Caco-2 (cell line): ENCODE data around the gene ZNRF3. TPM values are rescaled to one million over a fixed set of nuclear protein-coding genes. Genes with fewer than 3 reads are reported as not detected.

Experiments used
- BruUV-seq: library from RNA; stranded (reverse); fragments of 400-500 nt; replicated peaks from 2 replicates; lab custom pipeline; 2021; lab: Mats Ljungman, UMichigan
- CTCF ChIA-PET: fragments of 300-600 bp; sonication (Branson Sonifier 250); formaldehyde crosslinking; loops from one replicate; lab custom pipeline; 2022; ENCODE audit warnings: antibody characterized with exemption; lab: Charles Lee
- POLR2A ChIA-PET: fragments of 300-600 bp; sonication (Branson Sonifier 250); formaldehyde crosslinking; loops from one replicate; lab custom pipeline; 2022; ENCODE audit warnings: antibody characterized with exemption; lab: Charles Lee
- DNase-seq, 2 experiments: peaks; one replicate each; pipeline versions ENCODE4 v3.0.0 to v3.0.0-alpha.2; 2020 to 2022
- H3K27me3 ChIP-seq: replicated peaks from 2 replicates; pipeline ENCODE4 v1.6.0; 2011; ENCODE audit warnings: low read length; ENCODE audit not compliant: control insufficient read depth, insufficient read depth
- H3K36me3 ChIP-seq: 2 replicates; pipeline ENCODE4 v1.5.1; 2011; ENCODE audit warnings: low read length; ENCODE audit not compliant: control insufficient read depth, insufficient read depth
- H3K4me1 ChIP-seq: fragments of 250-450 bp; sonication (Bioruptor Pico); 2 replicates; pipeline ENCODE4 v1.5.1; 2020; ENCODE audit warnings: mild to moderate bottlenecking
- H3K4me3 ChIP-seq: 2 replicates; pipeline ENCODE4 v1.5.1; 2011; ENCODE audit warnings: low read depth, mild to moderate bottlenecking, control low read depth, low read length
- H3K9me3 ChIP-seq: fragments of 250-450 bp; sonication (Bioruptor Pico); 2 replicates; pipeline ENCODE4 v1.5.1; 2020; ENCODE audit warnings: mild to moderate bottlenecking, moderate library complexity
- H3K27ac Mint-ChIP-seq: one replicate; pipeline ENCODE4 v1.8.0; 2022; ENCODE audit warnings: mixed read lengths; ENCODE audit not compliant: unreplicated experiment
- H3K27me3 Mint-ChIP-seq: one replicate; pipeline ENCODE4 v1.8.0; 2022; ENCODE audit warnings: mixed read lengths; ENCODE audit not compliant: insufficient read depth, unreplicated experiment
- H3K36me3 Mint-ChIP-seq: one replicate; pipeline ENCODE4 v1.8.0; 2022; ENCODE audit warnings: mild to moderate bottlenecking, mixed read lengths; ENCODE audit not compliant: insufficient read depth, unreplicated experiment
- H3K4me1 Mint-ChIP-seq: one replicate; pipeline ENCODE4 v1.8.0; 2022; ENCODE audit warnings: low read depth, mixed read lengths; ENCODE audit not compliant: unreplicated experiment
- H3K4me3 Mint-ChIP-seq: one replicate; pipeline ENCODE4 v1.8.0; 2022; ENCODE audit warnings: mild to moderate bottlenecking, moderate library complexity, mixed read lengths; ENCODE audit not compliant: unreplicated experiment
- H3K9me3 Mint-ChIP-seq: one replicate; pipeline ENCODE4 v1.8.0; 2022; ENCODE audit warnings: mixed read lengths; ENCODE audit not compliant: unreplicated experiment
- CTCF ChIP-seq, 2 experiments: fragments of 200-600 bp in 1 of 2; IDR thresholded peaks; 1 replicate in 1 of 2; 2 replicates in 1 of 2; pipeline versions ENCODE4 v1.5.1 to v1.8.0; 2011 to 2022; ENCODE audit warnings: antibody characterized with exemption in 1 of 2, control low read depth in 1 of 2, inconsistent platforms in 1 of 2, low read depth in 1 of 2, low read length in 1 of 2, mild to moderate bottlenecking in 1 of 2, moderate library complexity in 1 of 2; ENCODE audit not compliant: insufficient read depth in 1 of 2, severe bottlenecking in 1 of 2, unreplicated experiment in 1 of 2
- intact Hi-C: fragments of 100-400 bp; cut with micrococcal nuclease; formaldehyde crosslinking; loops from one replicate; pipeline ENCODE4 v1.10.0; 2022; ENCODE audit not compliant: unreplicated experiment
- total RNA-seq: library from RNA; stranded (reverse); gene quantifications from 2 replicates; pipeline ENCODE4 v1.2.3, GENCODE V29; 2022

The ZNRF3 gene
- total RNA-seq, 1 experiment from 2014 or later, result 41.1 TPM

GRCh38 chr22:28846994-28847393 lies 36.4 kb upstream of the ZNRF3 start:
- Mint-ChIP-seq H3K4me1 (no peaks in the 10 kb centered on the region), H3K27ac (no peak overlapping the region), H3K4me3 (no peak overlapping the region), H3K36me3 (no peaks in the 10 kb centered on the region), H3K9me3 (no peaks in the 10 kb centered on the region), H3K27me3 (no peaks in the 10 kb centered on the region)
- H3K36me3 ChIP-seq, result no peaks in the 10 kb centered on the region
- H3K27me3 ChIP-seq, result no peaks in the 10 kb centered on the region
- no peak overlapping the region for H3K4me3 ChIP-seq
- intact Hi-C loops, result no loop called here
- 0 out of 2 replicates have a peak, but pooled peaks cover 9% of the 10 kb centered on the region for H3K9me3 ChIP-seq
- CTCF ChIA-PET, result no interaction called here
- no peak for TF ChIP-seq CTCF (IDR thresholded peaks at IDR 0.05; ENCODE audit: insufficient read depth in 1 of 2, low read depth in 1 of 2, low read length in 1 of 2, severe bottlenecking in 1 of 2, unreplicated experiment in 1 of 2)
- POLR2A ChIA-PET, result no interaction called here
- no peaks in the 10 kb centered on the region for H3K4me1 ChIP-seq
- no TSS peak for BruUV-seq
- DNase-seq, result no peak

- CTCF ChIA-PET, result interaction anchor here (0.5 to 1.7 kb wide), 12 partner anchors 10 to 390 kb away, joined by 3 to 27 read pairs (median 4); partner anchors contain the start of gene ZNRF3
- POLR2A ChIA-PET, result no interaction called here
- Histone ChIP-seq H3K4me1 (peaks cover 10% of the 10 kb centered on the region), H3K27me3 (no peaks in the 10 kb centered on the region), H3K9me3 (no peaks in the 10 kb centered on the region), H3K4me3 (no peak overlapping the region), H3K36me3 (no peaks in the 10 kb centered on the region)
- no TSS peak for BruUV-seq
- peak; percentile 52 to 73 for DNase-seq
- Mint-ChIP-seq H3K36me3 (no peaks in the 10 kb centered on the region), H3K4me1 (peaks cover 10% of the 10 kb centered on the region), H3K27ac (no peak overlapping the region), H3K4me3 (no peak overlapping the region), H3K27me3 (no peaks in the 10 kb centered on the region), H3K9me3 (no peaks in the 10 kb centered on the region)
- intact Hi-C loops, result loop anchor here (1.0 to 10.0 kb wide), 5 partner anchors 31 to 389 kb away; no protein-coding TSS in a partner anchor
- peak; percentile 89 to 91 for TF ChIP-seq CTCF (IDR thresholded peaks at IDR 0.05; ENCODE audit: insufficient read depth in 1 of 2, low read depth in 1 of 2, low read length in 1 of 2, severe bottlenecking in 1 of 2, unreplicated experiment in 1 of 2)
Observed at GRCh38 chr22:28855355-28856094, 27.8 kb upstream of the ZNRF3 start.

GRCh38 chr22:28856095-28856455 lies 27.3 kb upstream of the ZNRF3 start:
- BruUV-seq, result no TSS peak
- ChIA-PET POLR2A (no interaction called here), CTCF (interaction anchor here (0.5 to 1.7 kb wide), 11 partner anchors 9 to 390 kb away, joined by 3 to 27 read pairs (median 4); no protein-coding TSS in a partner anchor)
- Mint-ChIP-seq H3K4me3 (no peak overlapping the region), H3K27me3 (no peaks in the 10 kb centered on the region), H3K9me3 (no peaks in the 10 kb centered on the region), H3K4me1 (peaks cover 10% of the 10 kb centered on the region), H3K27ac (no peak overlapping the region), H3K36me3 (no peaks in the 10 kb centered on the region)
- intact Hi-C loops, result loop anchor here (10.0 kb wide), 2 partner anchors 299 to 389 kb away; no protein-coding TSS in a partner anchor
- Histone ChIP-seq H3K27me3 (no peaks in the 10 kb centered on the region), H3K4me3 (no peak overlapping the region), H3K4me1 (peaks cover 10% of the 10 kb centered on the region), H3K36me3 (no peaks in the 10 kb centered on the region), H3K9me3 (no peaks in the 10 kb centered on the region)
- no peak for DNase-seq
- no peak for TF ChIP-seq CTCF (IDR thresholded peaks at IDR 0.05; ENCODE audit: insufficient read depth in 1 of 2, low read depth in 1 of 2, low read length in 1 of 2, severe bottlenecking in 1 of 2, unreplicated experiment in 1 of 2)
